ENCODE data around the gene KIF21A. TPM values are rescaled to one million over a fixed set of nuclear protein-coding genes. Genes with fewer than 3 reads are reported as not detected.

The KIF21A gene
- total RNA-seq, 1 experiment from 2014 or later, result 29.1 TPM

- DNase-seq (ENCODE audit: low read depth, low spot score) (no peak), ATAC-seq (no peak)
- Histone ChIP-seq H3K9ac (ENCODE audit: low read length) (no peak overlapping the region), H3K9me3 (ENCODE audit: control insufficient read depth in 1 of 2, insufficient read depth in 1 of 2, low read depth in 1 of 2, low read length in 2 of 2) (no peaks in the 10 kb centered on the region), H3K36me3 (ENCODE audit: control insufficient read depth in 1 of 2, insufficient read depth in 2 of 2, low read length in 2 of 2) (no peaks in the 10 kb centered on the region), H3K27me3 (ENCODE audit: insufficient read depth, low read length) (no peaks in the 10 kb centered on the region), H2AFZ (ENCODE audit: low read depth, low read length, poor library complexity, severe bottlenecking) (no peak overlapping the region), H3K4me3 (replicated peaks in 1 of 2; ENCODE audit: low read depth in 1 of 2, low read length in 2 of 2) (no peak overlapping the region), H3K27ac (ENCODE audit: low read depth, low read length) (no peak overlapping the region), H3K9me2 (ENCODE audit: insufficient read depth) (no peaks in the 10 kb centered on the region), H3K79me2 (ENCODE audit: insufficient read depth, low read length) (no peaks in the 10 kb centered on the region), H3K4me2 (ENCODE audit: low read length) (no peak overlapping the region), H4K20me1 (ENCODE audit: insufficient read depth) (no peaks in the 10 kb centered on the region), H3K4me1 (ENCODE audit: control insufficient read depth in 1 of 2, insufficient read depth in 2 of 2, low read length in 2 of 2) (no peaks in the 10 kb centered on the region)
- POLR2A ChIA-PET, result no interaction called here
- CTCF ChIA-PET, result no interaction called here
- intact Hi-C loops (cut with micrococcal nuclease), result no loop called here
- BruUV-seq (replicated peaks), result no TSS peak
- TF ChIP-seq ATF3 (IDR thresholded peaks at IDR 0.05), result no peak
- TF ChIP-seq EGR1 (IDR thresholded peaks at IDR 0.05; ENCODE audit: low read depth), result no peak
- TF ChIP-seq, protein P1, sequence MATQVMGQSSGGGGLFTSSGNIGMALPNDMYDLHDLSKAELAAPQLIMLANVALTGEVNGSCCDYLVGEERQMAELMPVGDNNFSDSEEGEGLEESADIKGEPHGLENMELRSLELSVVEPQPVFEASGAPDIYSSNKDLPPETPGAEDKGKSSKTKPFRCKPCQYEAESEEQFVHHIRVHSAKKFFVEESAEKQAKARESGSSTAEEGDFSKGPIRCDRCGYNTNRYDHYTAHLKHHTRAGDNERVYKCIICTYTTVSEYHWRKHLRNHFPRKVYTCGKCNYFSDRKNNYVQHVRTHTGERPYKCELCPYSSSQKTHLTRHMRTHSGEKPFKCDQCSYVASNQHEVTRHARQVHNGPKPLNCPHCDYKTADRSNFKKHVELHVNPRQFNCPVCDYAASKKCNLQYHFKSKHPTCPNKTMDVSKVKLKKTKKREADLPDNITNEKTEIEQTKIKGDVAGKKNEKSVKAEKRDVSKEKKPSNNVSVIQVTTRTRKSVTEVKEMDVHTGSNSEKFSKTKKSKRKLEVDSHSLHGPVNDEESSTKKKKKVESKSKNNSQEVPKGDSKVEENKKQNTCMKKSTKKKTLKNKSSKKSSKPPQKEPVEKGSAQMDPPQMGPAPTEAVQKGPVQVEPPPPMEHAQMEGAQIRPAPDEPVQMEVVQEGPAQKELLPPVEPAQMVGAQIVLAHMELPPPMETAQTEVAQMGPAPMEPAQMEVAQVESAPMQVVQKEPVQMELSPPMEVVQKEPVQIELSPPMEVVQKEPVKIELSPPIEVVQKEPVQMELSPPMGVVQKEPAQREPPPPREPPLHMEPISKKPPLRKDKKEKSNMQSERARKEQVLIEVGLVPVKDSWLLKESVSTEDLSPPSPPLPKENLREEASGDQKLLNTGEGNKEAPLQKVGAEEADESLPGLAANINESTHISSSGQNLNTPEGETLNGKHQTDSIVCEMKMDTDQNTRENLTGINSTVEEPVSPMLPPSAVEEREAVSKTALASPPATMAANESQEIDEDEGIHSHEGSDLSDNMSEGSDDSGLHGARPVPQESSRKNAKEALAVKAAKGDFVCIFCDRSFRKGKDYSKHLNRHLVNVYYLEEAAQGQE (IDR thresholded peaks at IDR 0.05; ENCODE audit: low read depth), result no peak
- TF ChIP-seq CTCF (IDR thresholded peaks at IDR 0.05 in 2 of 3, conservative IDR thresholded peaks at IDR 0.05 in 1 of 3; ENCODE audit: borderline replicate concordance in 1 of 3, insufficient read depth in 1 of 3, low read depth in 2 of 3, low read length in 2 of 3), result no peak
- TF ChIP-seq RAD21 (IDR thresholded peaks at IDR 0.05; ENCODE audit: low read depth), result no peak
- TF ChIP-seq SP1 (IDR thresholded peaks at IDR 0.05; ENCODE audit: low read depth), result no peak
- TF ChIP-seq SIN3A (IDR thresholded peaks at IDR 0.05; ENCODE audit: low read depth), result no peak
- TF ChIP-seq ZNF274 (IDR thresholded peaks at IDR 0.05; ENCODE audit: low read depth, low read length), result no peak
- TF ChIP-seq CEBPB (IDR thresholded peaks at IDR 0.05; ENCODE audit: low read depth), result no peak
- TF ChIP-seq JUND (IDR thresholded peaks at IDR 0.05), result no peak
- no peak for TF ChIP-seq POLR2A (IDR thresholded peaks at IDR 0.05; ENCODE audit: borderline replicate concordance, extremely low read depth, insufficient read depth, insufficient read length)
- no peak for TF ChIP-seq EZH2 (IDR thresholded peaks at IDR 0.05)
- no peak for TF ChIP-seq ZBTB33 (IDR thresholded peaks at IDR 0.05; ENCODE audit: extremely low read depth, insufficient replicate concordance, low read length)
- TF ChIP-seq POLR2AphosphoS5 (IDR thresholded peaks at IDR 0.05; ENCODE audit: low read depth, low read length), result no peak
- TF ChIP-seq ZFX (IDR thresholded peaks at IDR 0.05), result no peak
- TF ChIP-seq CBX3 (IDR thresholded peaks at IDR 0.05; ENCODE audit: low read depth), result no peak
- RAD21 ChIA-PET (ENCODE audit: low non-redundant PET in 1 of 2, low total read pairs in 2 of 2, uncharacterized antibody in 2 of 2, unreplicated experiment in 2 of 2), result no interaction called here
These were observed 47.8 kb upstream of the KIF21A start for GRCh38 chr12:39490500-39491282.

Measured in HCT116 (cell line).